HEK293 (cell line): ENCODE results near the gene HSDL1.

Source experiments
- CTCF ChIA-PET: fragments of 350-600 bp; formaldehyde crosslinking; extraction: SDS; loops from one replicate; lab custom pipeline; 2021; ENCODE audit warnings: antibody characterized with exemption; lab: Yijun Ruan, JAX
- POLR2A ChIA-PET: fragments of 300-600 bp; formaldehyde crosslinking; extraction: SDS; loops from one replicate; lab custom pipeline; 2020; ENCODE audit warnings: antibody characterized with exemption, inconsistent platforms; lab: Yijun Ruan, JAX
- H3K27ac ChIP-seq: fragments of 200-500 bp; sonication (Bioruptor generic); 2 replicates; pipeline ENCODE4 v1.5.1; 2014; ENCODE audit warnings: low read depth, low read length, control low read depth, inconsistent platforms; ENCODE audit errors: extremely low read depth
- H3K36me3 ChIP-seq, 2 experiments: fragments of 200-500 bp in 1 of 2; sonication (Bioruptor generic) in 1 of 2; 1 replicate in 1 of 2; 2 replicates in 1 of 2; pipeline ENCODE4 v1.5.1; 2014 to 2017; ENCODE audit warnings: inconsistent platforms in 2 of 2, low read length in 2 of 2; ENCODE audit not compliant: control insufficient read depth in 2 of 2, insufficient read depth in 1 of 2
- H3K4me1 ChIP-seq: fragments of 200-500 bp; sonication (Bioruptor generic); 2 replicates; pipeline ENCODE4 v1.5.1; 2014; ENCODE audit warnings: mild to moderate bottlenecking, low read length, inconsistent platforms; ENCODE audit not compliant: control insufficient read depth, insufficient read depth
- H3K4me3 ChIP-seq: 2 replicates; pipeline ENCODE4 v1.5.1; 2011; ENCODE audit warnings: low read depth, mild to moderate bottlenecking, control low read depth, low read length, moderate library complexity
- H3K9me3 ChIP-seq: fragments of 200-500 bp; sonication (Bioruptor generic); 2 replicates; pipeline ENCODE4 v1.5.1; 2014; ENCODE audit warnings: low read depth, low read length, inconsistent platforms; ENCODE audit not compliant: control insufficient read depth, insufficient read depth
- BCL11A ChIP-seq: fragments of 450-650 bp; formaldehyde crosslinking; IDR thresholded peaks from 2 replicates; pipeline ENCODE4 v1.5.1; 2016; ENCODE audit warnings: low read depth, missing biosample characterization, missing genetic modification characterization
- GLIS1 ChIP-seq: fragments of 450-650 bp; formaldehyde crosslinking; IDR thresholded peaks from 2 replicates; pipeline ENCODE4 v1.5.1; 2016; ENCODE audit warnings: missing biosample characterization, missing genetic modification characterization
- KLF8 ChIP-seq: fragments of 450-650 bp; formaldehyde crosslinking; IDR thresholded peaks from 2 replicates; pipeline ENCODE4 v1.5.1; 2016; ENCODE audit warnings: missing biosample characterization, missing genetic modification characterization
- KLF9 ChIP-seq: fragments of 450-650 bp; formaldehyde crosslinking; IDR thresholded peaks from 2 replicates; pipeline ENCODE4 v1.5.1; 2016; ENCODE audit warnings: missing biosample characterization, missing genetic modification characterization, low read depth
- TCF7L2 ChIP-seq: IDR thresholded peaks from 2 replicates; pipeline ENCODE4 v1.6.1; 2011; ENCODE audit warnings: low read depth, mild to moderate bottlenecking, inconsistent platforms, low read length, moderate library complexity, borderline replicate concordance
- YY1 ChIP-seq: fragments of 450-650 bp; formaldehyde crosslinking; IDR thresholded peaks from 2 replicates; pipeline ENCODE4 v1.5.1; 2018; ENCODE audit warnings: missing biosample characterization, missing genetic modification characterization
- ZBTB1 ChIP-seq: fragments of 450-650 bp; formaldehyde crosslinking; IDR thresholded peaks from 2 replicates; pipeline ENCODE4 v1.5.1; 2016; ENCODE audit warnings: missing biosample characterization, missing genetic modification characterization
- ZBTB17 ChIP-seq: fragments of 450-650 bp; formaldehyde crosslinking; IDR thresholded peaks from 2 replicates; pipeline ENCODE4 v1.5.1; 2016; ENCODE audit warnings: missing biosample characterization, missing genetic modification characterization
- ZBTB20 ChIP-seq: fragments of 450-650 bp; formaldehyde crosslinking; IDR thresholded peaks from 2 replicates; pipeline ENCODE4 v1.5.1; 2016; ENCODE audit warnings: missing biosample characterization, missing genetic modification characterization
- ZBTB48 ChIP-seq: fragments of 450-650 bp; formaldehyde crosslinking; IDR thresholded peaks from 2 replicates; pipeline ENCODE4 v1.5.1; 2016; ENCODE audit warnings: missing biosample characterization, missing genetic modification characterization
- ZBTB8A ChIP-seq: fragments of 450-650 bp; formaldehyde crosslinking; IDR thresholded peaks from 2 replicates; pipeline ENCODE4 v1.5.1; 2016; ENCODE audit warnings: missing biosample characterization, missing genetic modification characterization
- ZFP41 ChIP-seq: fragments of 450-650 bp; formaldehyde crosslinking; IDR thresholded peaks from 2 replicates; pipeline ENCODE4 v1.5.1; 2016; ENCODE audit warnings: missing biosample characterization, missing genetic modification characterization, borderline replicate concordance
- ZNF19 ChIP-seq: fragments of 450-650 bp; formaldehyde crosslinking; IDR thresholded peaks from 2 replicates; pipeline ENCODE4; 2016; ENCODE audit warnings: missing biosample characterization, missing genetic modification characterization, low read depth
- ZNF221 ChIP-seq: fragments of 450-650 bp; formaldehyde crosslinking; IDR thresholded peaks from 2 replicates; pipeline ENCODE4 v1.5.1; 2017; ENCODE audit warnings: missing biosample characterization, missing genetic modification characterization, borderline replicate concordance
- ZNF292 ChIP-seq: fragments of 450-650 bp; formaldehyde crosslinking; IDR thresholded peaks from 2 replicates; pipeline ENCODE4 v1.5.1; 2016; ENCODE audit warnings: low read depth, missing biosample characterization, missing genetic modification characterization, borderline replicate concordance
- ZNF366 ChIP-seq: fragments of 450-650 bp; formaldehyde crosslinking; conservative IDR thresholded peaks from 2 replicates; pipeline ENCODE4 v1.5.1; 2016; ENCODE audit warnings: missing biosample characterization, missing genetic modification characterization
- ZNF398 ChIP-seq: fragments of 450-650 bp; formaldehyde crosslinking; IDR thresholded peaks from 2 replicates; pipeline ENCODE4 v1.5.1; 2017; ENCODE audit warnings: missing biosample characterization, missing genetic modification characterization
- ZNF433 ChIP-seq: fragments of 450-650 bp; formaldehyde crosslinking; IDR thresholded peaks from 2 replicates; pipeline ENCODE4 v1.5.1; 2016; ENCODE audit warnings: missing biosample characterization, missing genetic modification characterization, low read depth
- ZNF449 ChIP-seq: fragments of 450-650 bp; formaldehyde crosslinking; IDR thresholded peaks from 2 replicates; pipeline ENCODE4 v1.5.1; 2017; ENCODE audit warnings: missing biosample characterization, mild to moderate bottlenecking, missing genetic modification characterization, moderate library complexity
- ZNF530 ChIP-seq: fragments of 450-650 bp; formaldehyde crosslinking; IDR thresholded peaks from 2 replicates; pipeline ENCODE4 v1.5.1; 2016; ENCODE audit warnings: low read depth, missing biosample characterization, missing genetic modification characterization
- ZNF549 ChIP-seq: fragments of 450-650 bp; IDR thresholded peaks from 2 replicates; pipeline ENCODE4 v1.5.1; 2018; ENCODE audit warnings: missing biosample characterization, missing genetic modification characterization, mild to moderate bottlenecking, inconsistent platforms, moderate library complexity
- ZNF558 ChIP-seq: fragments of 450-650 bp; formaldehyde crosslinking; IDR thresholded peaks from 2 replicates; pipeline ENCODE4 v1.5.1; 2016; ENCODE audit warnings: missing biosample characterization, missing genetic modification characterization
- ZNF658 ChIP-seq: fragments of 450-650 bp; formaldehyde crosslinking; IDR thresholded peaks from 2 replicates; pipeline ENCODE4; 2016; ENCODE audit warnings: missing biosample characterization, missing genetic modification characterization
- ZNF660 ChIP-seq: fragments of 450-650 bp; IDR thresholded peaks from 2 replicates; pipeline ENCODE4 v1.5.1; 2018; ENCODE audit warnings: missing biosample characterization, mild to moderate bottlenecking, missing genetic modification characterization
- ZNF664 ChIP-seq: fragments of 450-650 bp; formaldehyde crosslinking; IDR thresholded peaks from 2 replicates; pipeline ENCODE4 v1.5.1; 2016; ENCODE audit warnings: missing biosample characterization, missing genetic modification characterization
- ZNF768 ChIP-seq: fragments of 450-650 bp; formaldehyde crosslinking; IDR thresholded peaks from 2 replicates; pipeline ENCODE4 v1.5.1; 2018; ENCODE audit warnings: missing biosample characterization, mild to moderate bottlenecking, missing genetic modification characterization
- ZSCAN23 ChIP-seq: fragments of 450-650 bp; formaldehyde crosslinking; IDR thresholded peaks from 2 replicates; pipeline ENCODE4 v1.5.1; 2016; ENCODE audit warnings: missing biosample characterization, missing genetic modification characterization
- TF ChIP-seq, protein P1 (sequence below): fragments of 450-650 bp; formaldehyde crosslinking; IDR thresholded peaks from 2 replicates; pipeline ENCODE4 v1.5.1; 2016; ENCODE audit warnings: missing biosample characterization, missing genetic modification characterization
- TF ChIP-seq, protein P2 (sequence below): fragments of 450-650 bp; formaldehyde crosslinking; IDR thresholded peaks from 2 replicates; pipeline ENCODE4 v1.5.1; 2016; ENCODE audit warnings: missing biosample characterization, missing genetic modification characterization

The HSDL1 gene

DNA sequence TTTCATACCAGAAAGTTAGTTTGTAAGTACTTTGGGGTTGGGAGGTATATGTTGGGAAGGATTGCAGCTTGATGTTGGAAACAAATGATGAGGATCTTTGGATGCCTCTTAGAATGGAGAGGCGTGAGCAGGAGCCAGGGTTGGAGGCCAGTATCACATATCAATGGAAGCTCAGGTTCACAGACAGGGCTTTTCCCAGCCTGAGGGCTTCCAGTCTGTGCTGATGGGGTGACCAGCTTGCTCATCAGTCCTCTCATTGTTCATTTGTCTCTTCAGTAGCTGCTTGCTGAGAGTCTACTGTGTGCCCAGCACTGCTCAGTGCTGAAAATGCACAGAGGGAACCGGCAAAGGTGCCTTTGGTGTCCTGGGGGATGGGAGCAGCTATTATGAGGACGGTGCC lies 5.9 kb upstream of the HSDL1 start:
- ChIA-PET CTCF (interaction anchor here (0.6 to 3.6 kb wide), 3 partner anchors 9 to 67 kb away, joined by 3 to 12 read pairs (median 4); partner anchors contain the start of gene TAF1C), POLR2A (no interaction called here)
- Histone ChIP-seq H3K4me1 (no peaks in the 10 kb centered on the region; the same call in 1 of the 2 replicates), H3K9me3 (no peaks in the 10 kb centered on the region), H3K36me3 (no peaks in the 10 kb centered on the region), H3K4me3 (no peak overlapping the region), H3K27ac (no peak overlapping the region)
- no peak for TF ChIP-seq YY1 (tag by site-specific recombination)
- TF ChIP-seq, protein P1, sequence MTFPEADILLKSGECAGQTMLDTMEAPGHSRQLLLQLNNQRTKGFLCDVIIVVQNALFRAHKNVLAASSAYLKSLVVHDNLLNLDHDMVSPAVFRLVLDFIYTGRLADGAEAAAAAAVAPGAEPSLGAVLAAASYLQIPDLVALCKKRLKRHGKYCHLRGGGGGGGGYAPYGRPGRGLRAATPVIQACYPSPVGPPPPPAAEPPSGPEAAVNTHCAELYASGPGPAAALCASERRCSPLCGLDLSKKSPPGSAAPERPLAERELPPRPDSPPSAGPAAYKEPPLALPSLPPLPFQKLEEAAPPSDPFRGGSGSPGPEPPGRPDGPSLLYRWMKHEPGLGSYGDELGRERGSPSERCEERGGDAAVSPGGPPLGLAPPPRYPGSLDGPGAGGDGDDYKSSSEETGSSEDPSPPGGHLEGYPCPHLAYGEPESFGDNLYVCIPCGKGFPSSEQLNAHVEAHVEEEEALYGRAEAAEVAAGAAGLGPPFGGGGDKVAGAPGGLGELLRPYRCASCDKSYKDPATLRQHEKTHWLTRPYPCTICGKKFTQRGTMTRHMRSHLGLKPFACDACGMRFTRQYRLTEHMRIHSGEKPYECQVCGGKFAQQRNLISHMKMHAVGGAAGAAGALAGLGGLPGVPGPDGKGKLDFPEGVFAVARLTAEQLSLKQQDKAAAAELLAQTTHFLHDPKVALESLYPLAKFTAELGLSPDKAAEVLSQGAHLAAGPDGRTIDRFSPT (tag by site-specific recombination) = no peak

DNA sequence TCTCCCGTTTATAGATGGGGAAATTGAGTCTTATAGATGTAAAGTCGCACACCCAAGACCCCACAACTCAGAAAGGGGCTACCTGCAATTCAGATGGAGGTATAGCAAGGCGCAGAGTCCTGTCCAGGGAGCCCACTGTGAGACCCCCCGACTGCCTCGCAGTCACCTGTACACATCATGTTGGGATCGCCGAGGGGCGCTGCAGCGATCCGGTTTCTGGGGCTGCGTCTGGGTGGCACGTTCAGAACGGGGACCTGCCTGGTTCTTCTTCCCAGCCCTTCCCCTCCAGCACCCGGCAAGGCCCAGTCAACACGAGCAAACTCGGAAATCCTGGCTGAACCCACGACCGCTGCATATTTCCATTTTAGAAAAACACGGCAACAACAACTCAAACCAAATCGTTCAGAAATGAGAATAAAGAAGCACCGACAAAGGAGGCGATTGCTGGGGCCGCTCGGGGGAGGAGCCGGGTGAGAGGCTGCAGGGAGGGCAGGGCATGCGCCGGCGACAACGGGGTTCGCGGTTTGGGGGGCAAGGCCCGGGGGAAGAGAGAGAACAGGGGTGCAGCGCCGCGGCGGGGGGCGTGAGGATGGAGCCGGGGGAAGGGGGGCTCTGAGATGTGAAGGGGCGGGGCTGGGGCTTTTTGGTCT lies 643 bp downstream of the HSDL1 start:
- POLR2A ChIA-PET = interaction anchor here (0.9 to 2.7 kb wide), 3 partner anchors 28 to 43 kb away, joined by 4 to 23 read pairs (median 5); partner anchors contain the start of genes MBTPS1 and TAF1C
- TF ChIP-seq BCL11A (tag by site-specific recombination) (no peak), ZNF558 (no peak), ZNF768 (tag by site-specific recombination) (no peak), KLF8 (tag by site-specific recombination) (no peak), ZBTB48 (tag by site-specific recombination) (no peak), ZNF658 (no peak), ZNF449 (tag by site-specific recombination) (no peak), ZBTB8A (0 out of 2 replicates have a peak, but pooled peaks have one; percentile 12), ZNF664 (no peak), ZNF530 (no peak), ZBTB1 (tag by site-specific recombination) (no peak), ZNF292 (tag by site-specific recombination) (no peak), TCF7L2 (no peak), ZNF366 (tag by site-specific recombination) (no peak), ZNF221 (tag by site-specific recombination) (no peak), ZBTB20 (peak; percentile 76), ZFP41 (tag by site-specific recombination) (no peak), ZBTB17 (tag by site-specific recombination) (peak; percentile 69), ZSCAN23 (tag by site-specific recombination) (no peak), GLIS1 (tag by site-specific recombination) (no peak), ZNF660 (tag by site-specific recombination) (no peak), KLF9 (no peak), ZNF549 (tag by site-specific recombination) (no peak), ZNF398 (tag by site-specific recombination) (peak; percentile 24; the same call in 1 of the 2 replicates), ZNF19 (tag by site-specific recombination) (no peak), ZNF433 (tag by site-specific recombination) (no peak)
- TF ChIP-seq, protein P2, sequence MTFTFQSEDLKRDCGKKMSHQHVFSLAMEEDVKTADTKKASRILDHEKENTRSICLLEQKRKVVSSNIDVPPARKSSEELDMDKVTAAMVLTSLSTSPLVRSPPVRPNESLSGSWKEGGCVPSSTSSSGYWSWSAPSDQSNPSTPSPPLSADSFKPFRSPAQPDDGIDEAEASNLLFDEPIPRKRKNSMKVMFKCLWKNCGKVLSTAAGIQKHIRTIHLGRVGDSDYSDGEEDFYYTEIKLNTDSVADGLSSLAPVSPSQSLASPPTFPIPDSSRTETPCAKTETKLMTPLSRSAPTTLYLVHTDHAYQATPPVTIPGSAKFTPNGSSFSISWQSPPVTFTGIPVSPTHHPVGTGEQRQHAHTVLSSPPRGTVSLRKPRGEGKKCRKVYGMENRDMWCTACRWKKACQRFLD = no peak

More for the DNA sequence above, 643 bp downstream of the HSDL1 start:
- Histone ChIP-seq H3K4me1 (no peaks in the 10 kb centered on the region), H3K36me3 (no peaks in the 10 kb centered on the region), H3K4me3 (peak overlapping the region; percentile 77), H3K9me3 (no peaks in the 10 kb centered on the region), H3K27ac (peak overlapping the region; percentile 34; the same call in 1 of the 2 replicates)
- CTCF ChIA-PET = interaction anchor here (0.7 kb wide), 3 partner anchors 40 to 88 kb away, joined by 3 read pairs; no protein-coding TSS in a partner anchor
